ENCODE measurements around the gene SDCBP2. TPM values are rescaled to one million over a fixed set of nuclear protein-coding genes. Genes with fewer than 3 reads are reported as not detected.

The SDCBP2 gene
- total RNA-seq, 4 donors from 2014 or later, result 18.0 to 37.6 (median 34.7) TPM

DNA sequence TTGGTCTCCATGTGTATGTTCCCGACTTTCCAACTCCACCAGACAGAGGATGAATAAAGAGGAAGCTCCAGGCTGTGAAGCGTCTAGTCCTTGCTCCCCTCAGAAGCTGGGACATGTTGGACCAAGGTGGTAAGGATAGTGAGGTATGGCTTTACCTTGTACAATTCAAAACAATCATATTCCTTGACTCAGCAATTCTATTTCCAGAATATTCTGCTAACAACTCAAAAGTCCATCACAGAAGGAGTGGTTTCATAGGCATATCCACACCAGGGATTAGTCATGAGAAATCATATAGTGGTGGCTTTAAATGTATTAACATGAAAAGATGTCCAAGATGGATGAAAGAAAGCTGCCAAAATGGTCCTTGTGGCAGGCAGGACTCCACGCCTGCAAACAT lies 44.1 kb upstream of the SDCBP2 start:
- Histone ChIP-seq H3K9me3 (no peaks in the 10 kb centered on the region), H3K4me1 (peaks cover 63 to 87% of the 10 kb centered on the region in 2 donors), H3K4me3 (replicated peaks in 1 of 3) (no peak overlapping the region), H3K27me3 (no peaks in the 10 kb centered on the region), H3K36me3 (peaks cover 4 to 6% of the 10 kb centered on the region in 2 donors), H3K27ac (peak overlapping the region in 2 of 3 donors; percentile 44 to 70)
- 84 to 88% methylated on average over 3 of the region's 3 CpGs for WGBS, 2 donors
- no peak for DNase-seq
- intact Hi-C loops (cut with DNase I), result no loop called here
- TF ChIP-seq POLR2A (IDR thresholded peaks at IDR 0.05), result no peak
- TF ChIP-seq, protein P1, sequence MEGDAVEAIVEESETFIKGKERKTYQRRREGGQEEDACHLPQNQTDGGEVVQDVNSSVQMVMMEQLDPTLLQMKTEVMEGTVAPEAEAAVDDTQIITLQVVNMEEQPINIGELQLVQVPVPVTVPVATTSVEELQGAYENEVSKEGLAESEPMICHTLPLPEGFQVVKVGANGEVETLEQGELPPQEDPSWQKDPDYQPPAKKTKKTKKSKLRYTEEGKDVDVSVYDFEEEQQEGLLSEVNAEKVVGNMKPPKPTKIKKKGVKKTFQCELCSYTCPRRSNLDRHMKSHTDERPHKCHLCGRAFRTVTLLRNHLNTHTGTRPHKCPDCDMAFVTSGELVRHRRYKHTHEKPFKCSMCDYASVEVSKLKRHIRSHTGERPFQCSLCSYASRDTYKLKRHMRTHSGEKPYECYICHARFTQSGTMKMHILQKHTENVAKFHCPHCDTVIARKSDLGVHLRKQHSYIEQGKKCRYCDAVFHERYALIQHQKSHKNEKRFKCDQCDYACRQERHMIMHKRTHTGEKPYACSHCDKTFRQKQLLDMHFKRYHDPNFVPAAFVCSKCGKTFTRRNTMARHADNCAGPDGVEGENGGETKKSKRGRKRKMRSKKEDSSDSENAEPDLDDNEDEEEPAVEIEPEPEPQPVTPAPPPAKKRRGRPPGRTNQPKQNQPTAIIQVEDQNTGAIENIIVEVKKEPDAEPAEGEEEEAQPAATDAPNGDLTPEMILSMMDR (IDR thresholded peaks at IDR 0.05), result no peak

DNA sequence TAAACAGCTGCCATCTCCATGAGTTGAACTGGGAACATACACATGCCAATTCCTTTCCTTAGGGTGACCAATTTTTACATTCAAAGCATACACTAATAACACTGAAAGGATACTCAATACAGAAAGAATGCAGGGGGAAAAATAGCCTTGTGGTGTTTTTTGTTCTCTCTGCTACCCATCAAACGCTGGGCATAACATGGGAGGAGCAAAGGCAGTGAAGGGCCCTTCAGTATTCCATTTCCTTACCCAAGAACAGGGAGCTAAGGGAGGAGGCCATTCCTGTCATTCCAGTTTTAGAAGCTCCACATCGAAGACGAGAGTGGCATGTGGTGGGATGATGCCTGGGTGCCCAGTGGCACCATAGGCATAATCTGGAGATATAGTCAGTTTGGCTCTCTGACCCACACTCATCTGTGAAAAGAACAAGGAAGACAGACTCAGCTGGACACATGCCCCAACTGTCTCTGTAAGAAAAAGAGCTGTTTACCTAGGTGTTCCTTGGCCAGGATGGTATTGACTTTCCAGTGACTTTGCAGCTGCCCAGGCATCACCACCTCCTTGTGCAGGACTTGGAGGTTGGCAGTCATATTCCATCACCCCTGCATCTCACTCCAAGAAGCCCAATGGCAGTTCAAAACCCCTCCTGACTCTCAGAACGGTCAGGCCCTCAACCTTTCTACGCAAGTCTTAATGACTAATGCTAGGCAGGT lies 43.0 kb upstream of the SDCBP2 start:
- peak overlapping the region; percentile 42 to 70 (median 44) for H3K27ac ChIP-seq
- H3K9me3 ChIP-seq, result no peaks in the 10 kb centered on the region
- intact Hi-C loops (cut with DNase I), result no loop called here
- H3K4me1 ChIP-seq, result peaks cover 52 to 76% of the 10 kb centered on the region in 2 donors
- DNase-seq, result peak; percentile 33 to 40
- H3K27me3 ChIP-seq, result no peaks in the 10 kb centered on the region
- H3K36me3 ChIP-seq, result peaks cover 4 to 6% of the 10 kb centered on the region in 2 donors
- H3K4me3 ChIP-seq (replicated peaks in 1 of 3), result no peak overlapping the region
- 56 to 58% methylated on average over 5 of the region's 5 CpGs for WGBS, 2 donors
- TF ChIP-seq, protein P1 (IDR thresholded peaks at IDR 0.05), result no peak
- no peak for TF ChIP-seq POLR2A (IDR thresholded peaks at IDR 0.05)

DNA sequence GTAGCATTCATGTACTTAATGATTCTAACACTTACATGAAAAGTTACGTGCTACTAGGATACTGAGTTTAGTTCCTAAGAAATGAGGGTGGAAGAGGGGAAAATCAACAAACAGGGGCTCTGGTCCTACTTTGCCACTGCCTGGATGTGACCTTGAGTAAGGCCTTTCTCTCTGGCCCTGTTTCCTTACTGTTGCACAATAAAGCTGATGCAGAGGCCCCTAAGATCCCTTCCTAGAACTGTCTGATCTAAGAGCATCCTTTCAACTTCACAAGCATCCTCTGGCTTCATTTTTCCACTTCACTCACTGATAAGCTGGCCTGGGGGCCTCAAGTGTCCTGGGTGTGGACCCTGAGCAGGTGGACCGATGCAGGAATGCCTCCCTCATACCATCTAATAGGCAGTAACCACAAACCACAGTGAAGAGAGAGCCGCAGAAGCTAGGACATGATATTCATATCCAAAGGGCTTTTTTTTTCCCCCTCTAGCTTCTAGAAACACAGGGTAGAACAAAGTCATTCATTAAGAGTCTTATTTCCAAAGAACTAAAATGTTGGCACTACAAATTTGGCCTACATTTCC lies 42.4 kb upstream of the SDCBP2 start:
- no peak overlapping the region for H3K4me3 ChIP-seq (replicated peaks in 1 of 3)
- peaks cover 4 to 6% of the 10 kb centered on the region in 2 donors for H3K36me3 ChIP-seq

DNA sequence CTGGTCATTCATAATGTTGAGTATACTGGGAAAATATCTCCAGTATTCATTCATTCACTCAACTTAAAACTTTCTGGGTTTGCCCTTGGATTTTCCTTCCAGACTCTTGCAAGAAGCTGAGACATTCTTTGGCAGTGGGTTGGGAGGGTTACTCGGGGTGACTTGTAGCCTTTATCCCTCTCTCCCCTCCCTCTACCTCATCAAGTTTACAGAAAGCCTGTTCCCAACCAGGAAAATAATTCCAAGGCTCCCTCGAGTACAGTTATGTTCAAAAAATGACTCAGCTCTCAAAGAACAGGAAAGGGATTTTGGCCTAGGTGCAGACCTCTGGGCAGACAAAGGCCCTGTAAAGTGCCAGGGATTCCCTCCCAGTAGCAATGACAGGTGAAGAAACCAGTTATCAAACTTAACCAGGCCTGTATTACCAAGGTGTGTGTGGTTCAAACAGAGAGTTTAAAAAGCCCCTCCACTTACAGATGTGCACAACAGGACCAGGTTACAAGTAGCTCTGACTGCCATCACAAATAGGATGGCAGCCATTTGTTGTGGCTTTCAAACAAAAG lies 41.7 kb upstream of the SDCBP2 start:
- Histone ChIP-seq H3K27me3 (no peaks in the 10 kb centered on the region), H3K27ac (peak overlapping the region in 2 of 3 donors; percentile 30 to 70), H3K4me3 (replicated peaks in 1 of 3) (no peak overlapping the region), H3K4me1 (peaks cover 41 to 63% of the 10 kb centered on the region in 2 donors), H3K9me3 (no peaks in the 10 kb centered on the region), H3K36me3 (peaks cover 4 to 6% of the 10 kb centered on the region in 2 donors)
- intact Hi-C loops (cut with DNase I), result no loop called here
- DNase-seq, result no peak
- no peak for TF ChIP-seq POLR2A (IDR thresholded peaks at IDR 0.05)
- TF ChIP-seq, protein P1 (IDR thresholded peaks at IDR 0.05), result no peak
- 55 to 57% methylated on average over 2 of the region's 2 CpGs for WGBS, 2 donors

More for the DNA sequence above, 42.4 kb upstream of the SDCBP2 start:
- intact Hi-C loops (cut with DNase I), result no loop called here
- WGBS, 2 donors, result 80 to 84% methylated on average over 3 of the region's 3 CpGs
- no peaks in the 10 kb centered on the region for H3K9me3 ChIP-seq
- no peaks in the 10 kb centered on the region for H3K27me3 ChIP-seq
- H3K27ac ChIP-seq, result peak overlapping the region; percentile 30 to 70 (median 42)
- H3K4me1 ChIP-seq, result peaks cover 47 to 69% of the 10 kb centered on the region in 2 donors
- DNase-seq, result no peak
- TF ChIP-seq, protein P1 (IDR thresholded peaks at IDR 0.05), result no peak
- no peak for TF ChIP-seq POLR2A (IDR thresholded peaks at IDR 0.05)

DNA sequence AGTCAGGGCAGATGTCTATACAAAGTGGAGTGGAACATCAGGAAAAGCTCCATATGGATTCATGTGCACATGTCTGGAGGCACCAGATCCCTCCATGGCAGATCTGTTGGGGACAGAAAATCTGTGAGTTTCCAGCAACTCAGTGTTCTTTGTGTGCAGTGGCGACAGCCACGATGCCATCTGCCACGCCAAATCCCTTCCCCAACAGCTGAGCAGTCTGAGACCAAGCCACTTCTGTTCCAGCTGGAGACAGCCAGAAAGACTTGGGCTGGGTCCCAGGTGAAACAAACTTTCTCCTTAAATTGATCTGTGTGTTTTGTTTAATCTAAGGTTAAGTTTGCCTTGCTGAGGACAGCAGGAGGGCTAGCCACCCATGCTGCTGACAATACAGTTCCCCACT lies 41.0 kb upstream of the SDCBP2 start:
- H3K36me3 ChIP-seq, result peaks cover 4 to 6% of the 10 kb centered on the region in 2 donors
- H3K27ac ChIP-seq, result peak overlapping the region in 2 of 3 donors; percentile 30 to 70
- no peak for TF ChIP-seq POLR2A (IDR thresholded peaks at IDR 0.05)
- TF ChIP-seq, protein P1 (IDR thresholded peaks at IDR 0.05), result no peak
- H3K9me3 ChIP-seq, result no peaks in the 10 kb centered on the region
- H3K4me3 ChIP-seq (replicated peaks in 1 of 3), result no peak overlapping the region
- H3K4me1 ChIP-seq, result peaks cover 34 to 56% of the 10 kb centered on the region in 2 donors
- 93 to 94% methylated on average over 3 of the region's 3 CpGs for WGBS, 2 donors
- no peaks in the 10 kb centered on the region for H3K27me3 ChIP-seq
- intact Hi-C loops (cut with DNase I), result no loop called here
- DNase-seq, result no peak
